Epithelial cell of esophagus (primary cell): ENCODE data around the gene GPR12.

ENCODE experiments used
- DNase-seq: peaks from one replicate; pipeline ENCODE4 v3.0.0; 2010; ENCODE audit warnings: low read depth
- H3K4me3 ChIP-seq: 2 replicates; pipeline ENCODE4 v1.5.1; 2011; ENCODE audit warnings: mild to moderate bottlenecking, low read length, control low read depth
- TF ChIP-seq, protein P1 (sequence below): IDR thresholded peaks from 2 replicates; pipeline ENCODE4 v1.5.1; 2011; ENCODE audit warnings: low read depth, mild to moderate bottlenecking, low read length, control low read depth, inconsistent platforms; ENCODE audit not compliant: insufficient read depth; ENCODE audit errors: missing control alignments

The GPR12 gene

DNA sequence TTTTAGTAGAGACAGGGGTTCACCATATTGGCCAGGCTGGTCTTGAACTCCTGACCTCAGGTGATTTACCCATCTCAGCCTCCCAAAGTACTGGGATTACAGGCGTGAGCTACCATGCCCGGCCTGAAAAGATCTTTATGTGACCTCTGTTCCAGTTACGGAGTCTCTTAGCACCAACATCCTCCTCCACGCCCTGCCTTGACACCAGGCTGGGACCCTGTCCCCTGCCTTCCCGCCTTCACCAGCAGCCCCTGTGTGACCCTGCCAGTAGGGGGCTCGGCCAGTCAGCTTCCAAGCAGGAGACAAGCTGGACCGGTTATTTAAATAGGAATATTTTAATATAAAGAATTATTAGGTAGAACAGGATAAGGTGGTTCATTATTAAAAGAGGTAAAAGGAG, 54.2 kb downstream of the GPR12 start:
- DNase-seq: no peak
- no peak overlapping the region for H3K4me3 ChIP-seq
- TF ChIP-seq, protein P1, sequence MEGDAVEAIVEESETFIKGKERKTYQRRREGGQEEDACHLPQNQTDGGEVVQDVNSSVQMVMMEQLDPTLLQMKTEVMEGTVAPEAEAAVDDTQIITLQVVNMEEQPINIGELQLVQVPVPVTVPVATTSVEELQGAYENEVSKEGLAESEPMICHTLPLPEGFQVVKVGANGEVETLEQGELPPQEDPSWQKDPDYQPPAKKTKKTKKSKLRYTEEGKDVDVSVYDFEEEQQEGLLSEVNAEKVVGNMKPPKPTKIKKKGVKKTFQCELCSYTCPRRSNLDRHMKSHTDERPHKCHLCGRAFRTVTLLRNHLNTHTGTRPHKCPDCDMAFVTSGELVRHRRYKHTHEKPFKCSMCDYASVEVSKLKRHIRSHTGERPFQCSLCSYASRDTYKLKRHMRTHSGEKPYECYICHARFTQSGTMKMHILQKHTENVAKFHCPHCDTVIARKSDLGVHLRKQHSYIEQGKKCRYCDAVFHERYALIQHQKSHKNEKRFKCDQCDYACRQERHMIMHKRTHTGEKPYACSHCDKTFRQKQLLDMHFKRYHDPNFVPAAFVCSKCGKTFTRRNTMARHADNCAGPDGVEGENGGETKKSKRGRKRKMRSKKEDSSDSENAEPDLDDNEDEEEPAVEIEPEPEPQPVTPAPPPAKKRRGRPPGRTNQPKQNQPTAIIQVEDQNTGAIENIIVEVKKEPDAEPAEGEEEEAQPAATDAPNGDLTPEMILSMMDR: no peak

DNA sequence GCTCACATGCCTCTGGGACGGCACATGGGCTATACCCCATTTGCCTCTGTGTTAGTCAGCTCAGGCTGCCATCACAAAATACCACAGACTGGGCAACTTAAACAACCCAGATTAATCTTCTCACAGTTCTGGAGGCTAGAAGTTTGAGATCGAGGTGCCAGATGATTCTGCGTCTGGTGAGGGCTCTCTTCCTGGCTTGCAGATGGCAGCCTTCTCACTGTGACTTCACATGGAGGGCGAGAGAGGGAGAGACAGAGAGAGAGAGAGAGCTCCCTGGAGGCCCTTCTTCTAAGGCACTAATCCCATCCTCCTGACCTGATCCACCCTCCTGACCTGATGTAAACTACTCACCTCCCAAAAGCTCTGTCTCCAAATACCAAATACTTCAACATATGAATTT, 55.0 kb downstream of the GPR12 start:
- no peak for DNase-seq
- TF ChIP-seq, protein P1: no peak
- H3K4me3 ChIP-seq: no peak overlapping the region
